H1 (cell line): ENCODE results near the gene CRTC2. TPM values are rescaled to one million over a fixed set of nuclear protein-coding genes. Genes with fewer than 3 reads are reported as not detected.
A peak's percentile ranks its signal among the peaks of the same experiment; 100 is the strongest.

ENCODE experiments used
- ASH2L ChIP-seq: fragments of 200-600, 300-600 bp; sonication (generic); IDR thresholded peaks from one replicate; pipeline ENCODE4 v1.7.1; 2017; ENCODE audit warnings: low read length
- FOSL1 ChIP-seq: IDR thresholded peaks from 2 replicates; pipeline ENCODE4 v1.6.1; 2011; ENCODE audit warnings: mild to moderate bottlenecking, low read depth, low read length, moderate library complexity; ENCODE audit not compliant: insufficient read depth
- KDM4A ChIP-seq: IDR thresholded peaks from one replicate; pipeline ENCODE4 v1.7.1; 2012; ENCODE audit warnings: low read depth, mild to moderate bottlenecking, moderate library complexity, low read length, inconsistent platforms; ENCODE audit not compliant: severe bottlenecking
- KDM5A ChIP-seq: fragments of 200-600 bp; IDR thresholded peaks from 2 replicates; pipeline ENCODE4 v1.7.1; 2012; ENCODE audit warnings: mild to moderate bottlenecking, low read length, inconsistent platforms, mixed read lengths
- MAFK ChIP-seq: IDR thresholded peaks from 2 replicates; pipeline ENCODE4 v1.6.1; 2012; ENCODE audit warnings: low read depth, mild to moderate bottlenecking, improper control_type of control experiment, low read length
- PHF8 ChIP-seq: fragments of 200-600 bp; sonication (generic); conservative IDR thresholded peaks from 2 replicates; pipeline ENCODE4 v1.7.1; 2012; ENCODE audit warnings: low read depth, mild to moderate bottlenecking, inconsistent platforms, low read length, moderate library complexity
- POLR2A ChIP-seq, 2 experiments: IDR thresholded peaks; 1 replicate in 1 of 2; 2 replicates in 1 of 2; pipeline ENCODE4 v1.6.1; 2011; ENCODE audit warnings: low read depth in 2 of 2, low read length in 2 of 2, mild to moderate bottlenecking in 2 of 2; ENCODE audit errors: control extremely low read depth in 1 of 2
- POLR2AphosphoS5 ChIP-seq: IDR thresholded peaks from 2 replicates; pipeline ENCODE4 v1.6.1; 2011; ENCODE audit warnings: low read depth, low read length
- RAD21 ChIP-seq, 2 experiments: IDR thresholded peaks in 1 of 2; conservative IDR thresholded peaks in 1 of 2; 2 replicates each; pipeline ENCODE4 v1.6.1; 2011; ENCODE audit warnings: low read depth in 2 of 2, low read length in 2 of 2, improper control_type of control experiment in 1 of 2, inconsistent platforms in 1 of 2, mild to moderate bottlenecking in 1 of 2, moderate library complexity in 1 of 2
- RBBP5 ChIP-seq: IDR thresholded peaks from 2 replicates; pipeline ENCODE4 v1.7.1; 2012; ENCODE audit warnings: low read depth, mild to moderate bottlenecking, inconsistent platforms, low read length, moderate library complexity, borderline replicate concordance
- SAP30 ChIP-seq: fragments of 300-600 bp; sonication (generic); IDR thresholded peaks from 2 replicates; pipeline ENCODE4 v1.7.1; 2012; ENCODE audit warnings: low read length, moderate library complexity, mild to moderate bottlenecking, inconsistent platforms; ENCODE audit not compliant: insufficient read depth, insufficient replicate concordance
- SIN3A ChIP-seq, 2 experiments: IDR thresholded peaks in 1 of 2; conservative IDR thresholded peaks in 1 of 2; 2 replicates each; pipeline ENCODE4 v1.6.1; 2011 to 2012; ENCODE audit warnings: low read length in 2 of 2, improper control_type of control experiment in 1 of 2, low read depth in 1 of 2, mild to moderate bottlenecking in 1 of 2
- SIX5 ChIP-seq: IDR thresholded peaks from 2 replicates; pipeline ENCODE4 v1.6.1; 2011; ENCODE audit warnings: mild to moderate bottlenecking, low read depth, low read length
- TAF7 ChIP-seq: optimal IDR thresholded peaks from 2 replicates; pipeline ENCODE3; 2011; ENCODE audit warnings: low read depth, mild to moderate bottlenecking, inconsistent platforms, low read length, moderate library complexity, borderline replicate concordance
- polyA plus RNA-seq, 7 experiments: library from polyadenylated mRNA; depleted of rRNA in 3 of 7; stranded (reverse) in 5 of 7; unstranded in 2 of 7; fragments of >200 nt in 5 of 7; fragments of 200-250 nt in 2 of 7; gene quantifications; 1 replicate in 5 of 7; 2 replicates in 1 of 7; 4 replicates in 1 of 7; pipeline versions ENCODE4 v1.2.1 to v1.2.3, GENCODE V29; 2011 to 2013; ENCODE audit warnings: missing spikeins in 2 of 7, mixed read lengths in 2 of 7
- total RNA-seq: library from RNA; stranded (reverse); fragmentation: NEBNext Ultra II Directional; extraction: Animal tissue kit (Norgen Biotek cat#: 25700); gene quantifications from 2 replicates; pipeline ENCODE4 v1.2.1, GENCODE V29; 2021
- TF ChIP-seq, protein P1 (sequence below): IDR thresholded peaks from 2 replicates; pipeline ENCODE4 v1.6.1; 2012; ENCODE audit warnings: low read length, inconsistent platforms
- TF ChIP-seq, protein P2 (sequence below): IDR thresholded peaks from 2 replicates; pipeline ENCODE4 v1.6.1; 2012; ENCODE audit warnings: inconsistent platforms

Gene CRTC2
- total and polyA plus RNA-seq, 2 of the 8 experiments (the other 6 are each of a cell fraction or from before 2014, with no cell fraction given): 28.6 to 34.3 TPM

DNA sequence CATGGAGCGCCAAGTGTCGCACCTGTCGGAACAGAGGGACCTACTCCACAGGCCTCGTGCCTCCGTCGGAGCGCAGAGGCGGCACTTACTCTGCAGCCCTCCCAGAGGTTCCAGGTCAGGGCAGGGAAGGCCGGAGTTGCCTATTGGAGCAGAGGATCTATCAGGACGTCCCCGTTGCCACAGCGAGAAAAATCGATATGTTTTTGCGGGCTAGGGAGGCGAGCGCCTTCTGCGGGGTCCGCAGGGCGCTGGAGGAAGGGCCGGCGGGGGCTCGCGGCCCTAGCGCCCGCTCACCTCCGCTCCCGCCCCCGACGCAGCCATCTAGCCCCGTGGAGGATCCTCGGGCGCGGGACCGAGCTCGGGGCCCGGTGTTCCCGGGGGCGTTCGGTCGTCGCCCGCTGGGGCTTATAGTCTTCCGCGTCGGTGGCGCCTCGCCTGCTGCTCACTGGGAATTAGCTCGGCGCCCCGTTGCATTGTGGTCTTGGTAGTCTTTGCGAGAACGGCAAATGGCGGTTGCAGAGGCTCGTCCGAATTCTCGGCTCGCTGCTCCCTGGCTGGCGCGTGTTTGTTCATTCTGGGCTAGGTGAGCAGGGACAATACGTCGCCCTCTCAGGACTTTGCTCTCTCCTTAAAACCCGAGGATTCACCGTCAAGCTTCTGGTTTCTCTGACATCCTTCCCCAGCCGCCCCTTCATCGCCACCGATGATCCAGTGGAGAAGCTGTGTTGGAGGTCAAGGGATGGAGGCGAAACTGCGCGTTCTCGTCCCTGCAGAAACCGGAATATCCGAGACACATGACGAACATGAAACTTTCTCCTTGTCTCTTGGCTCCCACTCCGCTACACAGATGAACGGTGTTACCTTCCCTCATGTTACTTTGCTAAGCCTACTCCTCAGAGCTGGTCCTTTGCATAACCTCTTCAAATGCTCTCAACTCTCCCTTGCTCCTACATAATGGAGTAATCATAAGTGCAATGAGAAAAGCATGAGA lies 19.1 kb upstream of the CRTC2 start, which contains the start of gene JTB (continued):
- TF ChIP-seq SIN3A (conservative IDR thresholded peaks at IDR 0.05 in 1 of 2, IDR thresholded peaks at IDR 0.05 in 1 of 2; ENCODE audit: low read depth in 1 of 2, low read length in 2 of 2) (0 out of 4 replicates have a peak, but pooled peaks of 1 of the 2 experiments have one; percentile 59), ASH2L (peak; percentile 95), RAD21 (IDR thresholded peaks at IDR 0.05 in 1 of 2, conservative IDR thresholded peaks at IDR 0.05 in 1 of 2; ENCODE audit: low read depth in 2 of 2, low read length in 2 of 2) (no peak), RBBP5 (peak; percentile 84), PHF8 (peak; percentile 89), TAF7 (peak; percentile 43), POLR2A (IDR thresholded peaks at IDR 0.05; ENCODE audit: control extremely low read depth in 1 of 2, low read depth in 2 of 2, low read length in 2 of 2) (peak; percentile 76 to 78), KDM4A (peak; percentile 78), SAP30 (peak; percentile 56), MAFK (no peak), FOSL1 (0 out of 2 replicates have a peak, but pooled peaks have one; percentile 7), KDM5A (peak; percentile 42; the same call in 1 of the 2 replicates), POLR2AphosphoS5 (no peak; the same call in none of the 2 replicates), SIX5 (peak; percentile 70)
- TF ChIP-seq, protein P1, sequence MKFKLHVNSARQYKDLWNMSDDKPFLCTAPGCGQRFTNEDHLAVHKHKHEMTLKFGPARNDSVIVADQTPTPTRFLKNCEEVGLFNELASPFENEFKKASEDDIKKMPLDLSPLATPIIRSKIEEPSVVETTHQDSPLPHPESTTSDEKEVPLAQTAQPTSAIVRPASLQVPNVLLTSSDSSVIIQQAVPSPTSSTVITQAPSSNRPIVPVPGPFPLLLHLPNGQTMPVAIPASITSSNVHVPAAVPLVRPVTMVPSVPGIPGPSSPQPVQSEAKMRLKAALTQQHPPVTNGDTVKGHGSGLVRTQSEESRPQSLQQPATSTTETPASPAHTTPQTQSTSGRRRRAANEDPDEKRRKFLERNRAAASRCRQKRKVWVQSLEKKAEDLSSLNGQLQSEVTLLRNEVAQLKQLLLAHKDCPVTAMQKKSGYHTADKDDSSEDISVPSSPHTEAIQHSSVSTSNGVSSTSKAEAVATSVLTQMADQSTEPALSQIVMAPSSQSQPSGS: no peak
- TF ChIP-seq, protein P2, sequence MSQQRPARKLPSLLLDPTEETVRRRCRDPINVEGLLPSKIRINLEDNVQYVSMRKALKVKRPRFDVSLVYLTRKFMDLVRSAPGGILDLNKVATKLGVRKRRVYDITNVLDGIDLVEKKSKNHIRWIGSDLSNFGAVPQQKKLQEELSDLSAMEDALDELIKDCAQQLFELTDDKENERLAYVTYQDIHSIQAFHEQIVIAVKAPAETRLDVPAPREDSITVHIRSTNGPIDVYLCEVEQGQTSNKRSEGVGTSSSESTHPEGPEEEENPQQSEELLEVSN: peak; percentile 75; the same call in 1 of the 2 replicates
